NCI-H2081 treated with DMSO at 0.1 percent for 48 hours (cell line): ENCODE data around the gene STARD10.
"Not testable (repeated sequence)": the region's sequence is repeated elsewhere in the genome, so short reads cannot be mapped to it uniquely, and the experiment has no call there.

Source experiments
- DNase-seq: peaks from one replicate; lab custom pipeline; 2025; lab: John Stamatoyannopoulos, UW

STARD10 gene

GRCh38 chr11:72826191-72826941, 32.5 kb upstream of the STARD10 start:
- DNase-seq, result no peak

GRCh38 chr11:72825661-72826060, 31.8 kb upstream of the STARD10 start:
- no peak for DNase-seq

GRCh38 chr11:72824811-72825505, 31.1 kb upstream of the STARD10 start:
- no peak for DNase-seq

GRCh38 chr11:72824020-72824419, 30.2 kb upstream of the STARD10 start:
- DNase-seq, result no peak

- no peak for DNase-seq
Measured at GRCh38 chr11:72823105-72823804, 29.4 kb upstream of the STARD10 start.

- DNase-seq, result no peak
Measured at GRCh38 chr11:72821920-72822799, 28.3 kb upstream of the STARD10 start.

GRCh38 chr11:72821221-72821919, 27.5 kb upstream of the STARD10 start:
- no peak for DNase-seq

GRCh38 chr11:72820439-72821139, 26.7 kb upstream of the STARD10 start:
- DNase-seq, result no peak

- no peak for DNase-seq
Measured at GRCh38 chr11:72818971-72819370, 25.1 kb upstream of the STARD10 start.

GRCh38 chr11:72817966-72818365, 24.1 kb upstream of the STARD10 start:
- no peak for DNase-seq

- no peak for DNase-seq
Measured at GRCh38 chr11:72816404-72816990, 22.6 kb upstream of the STARD10 start.

- no peak for DNase-seq
Measured at GRCh38 chr11:72815110-72815618, 21.3 kb upstream of the STARD10 start.

- no peak for DNase-seq
Measured at GRCh38 chr11:72814286-72815109, 20.7 kb upstream of the STARD10 start, which contains the start of gene ATG16L2. ATG16L2 (plus strand) TSS chr11:72814411; CDS start chr11:72814446, 35 bp downstream.

GRCh38 chr11:72813740-72814285, 20.0 kb upstream of the STARD10 start:
- DNase-seq, result no peak

- no peak for DNase-seq
Measured at GRCh38 chr11:72812967-72813739, 19.3 kb upstream of the STARD10 start.

GRCh38 chr11:72812604-72812966, 18.7 kb upstream of the STARD10 start:
- peak; percentile 39 for DNase-seq

- not testable (repeated sequence) for DNase-seq
Measured at GRCh38 chr11:72811686-72812085, 17.8 kb upstream of the STARD10 start.

GRCh38 chr11:72808331-72808798, 14.5 kb upstream of the STARD10 start:
- DNase-seq, result no peak
